Fibroblast of villous mesenchyme (primary cell): ENCODE results near the gene CYP21A2. TPM values are rescaled to one million over a fixed set of nuclear protein-coding genes. Genes with fewer than 3 reads are reported as not detected.
"Not testable (repeated sequence)": the region's sequence is repeated elsewhere in the genome, so short reads cannot be mapped to it uniquely, and the experiment has no call there.

Experiments used
- DNase-seq: peaks from one replicate; pipeline ENCODE4 v3.0.0-alpha.2; 2010; ENCODE audit warnings: low read depth
- H3K4me3 ChIP-seq: 2 replicates; pipeline ENCODE4 v1.5.1; 2011; ENCODE audit warnings: low read depth, mild to moderate bottlenecking, low read length
- total RNA-seq: library from RNA; depleted of rRNA; stranded (reverse); fragments of >200 nt; gene quantifications from 2 replicates; pipeline ENCODE4 v1.2.3, GENCODE V29; 2012

CYP21A2 gene
- total RNA-seq, 1 donor = under 0.01 TPM

DNA sequence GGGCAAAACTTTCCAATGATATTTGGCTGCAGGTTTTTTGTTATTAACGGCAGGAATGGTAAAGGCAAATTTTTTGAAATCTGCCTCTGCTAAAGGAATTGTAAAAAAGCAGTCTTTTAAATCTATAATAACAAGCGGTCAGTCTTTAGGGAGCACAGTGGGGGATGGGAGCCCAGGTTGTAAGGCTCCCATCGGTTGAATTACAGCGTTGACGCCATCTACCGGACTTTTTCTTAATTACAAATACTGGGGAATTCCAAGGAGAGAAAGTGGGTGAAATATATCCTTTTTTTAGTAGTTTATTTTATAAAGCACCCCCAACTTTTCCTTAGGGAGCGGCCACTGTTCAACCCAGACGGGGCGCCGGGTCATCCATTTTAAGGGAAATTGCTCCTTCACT lies 16.1 kb upstream of the CYP21A2 start:
- DNase-seq, H3K4me3 ChIP-seq: not testable (repeated sequence)

- H3K4me3 ChIP-seq = not testable (repeated sequence)
Measured at GRCh38 chr6:32028631-32029030, 9.6 kb upstream of the CYP21A2 start.

DNA sequence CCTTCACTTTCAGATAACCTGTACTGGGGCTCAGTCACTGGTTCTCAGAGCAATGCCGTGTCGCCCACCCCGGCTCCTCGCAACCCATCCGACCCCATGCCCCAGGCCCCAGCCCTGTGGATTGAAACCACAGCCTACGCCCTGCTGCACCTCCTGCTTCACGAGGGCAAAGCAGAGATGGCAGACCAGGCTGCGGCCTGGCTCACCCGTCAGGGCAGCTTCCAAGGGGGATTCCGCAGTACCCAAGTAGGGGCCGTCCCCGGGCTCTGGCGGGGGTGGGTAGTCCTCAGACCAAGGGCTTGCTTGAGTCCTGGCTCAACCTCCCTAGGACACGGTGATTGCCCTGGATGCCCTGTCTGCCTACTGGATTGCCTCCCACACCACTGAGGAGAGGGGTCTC lies 8.7 kb upstream of the CYP21A2 start:
- not testable (repeated sequence) for DNase-seq, H3K4me3 ChIP-seq

More at GRCh38 chr6:32028631-32029030, 9.6 kb upstream of the CYP21A2 start:
- not testable (repeated sequence) for DNase-seq

DNA sequence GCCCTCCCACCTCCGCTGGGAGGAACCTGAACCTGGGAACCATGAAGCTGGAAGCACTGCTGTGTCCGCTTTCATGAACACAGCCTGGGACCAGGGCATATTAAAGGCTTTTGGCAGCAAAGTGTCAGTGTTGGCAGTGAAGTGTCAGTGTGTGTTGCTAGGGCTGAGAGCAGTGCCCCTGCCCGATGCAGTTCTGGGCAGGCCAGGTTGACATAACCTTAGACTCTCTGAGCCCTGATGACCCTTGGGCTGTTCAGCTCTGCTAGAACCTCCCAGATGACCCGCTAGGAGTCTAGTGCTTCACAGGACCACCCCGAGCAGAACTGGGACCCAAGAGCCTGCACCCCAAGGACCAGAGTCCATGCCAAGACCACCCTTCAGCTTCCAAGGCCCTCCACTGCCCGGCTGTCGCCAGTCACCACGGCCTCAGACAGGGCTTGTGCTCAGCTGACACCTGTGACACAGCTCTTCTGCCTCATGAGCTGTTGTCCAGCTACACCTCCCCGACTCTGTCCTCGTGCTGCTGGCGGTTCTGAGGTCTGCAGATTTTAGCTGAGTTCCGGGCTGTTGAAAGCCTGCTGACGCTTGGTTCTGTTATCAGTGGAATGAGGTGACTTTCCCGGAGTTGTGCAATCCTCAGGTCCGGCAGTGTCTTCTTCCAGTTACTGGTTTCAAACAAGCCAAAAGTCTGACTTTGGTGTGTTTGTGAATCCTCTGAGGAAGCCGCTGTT lies 2.8 kb upstream of the CYP21A2 start:
- DNase-seq, H3K4me3 ChIP-seq: not testable (repeated sequence)

- DNase-seq, H3K4me3 ChIP-seq: not testable (repeated sequence)
Measured at GRCh38 chr6:32037136-32037535, 1.1 kb upstream of the CYP21A2 start.

DNA sequence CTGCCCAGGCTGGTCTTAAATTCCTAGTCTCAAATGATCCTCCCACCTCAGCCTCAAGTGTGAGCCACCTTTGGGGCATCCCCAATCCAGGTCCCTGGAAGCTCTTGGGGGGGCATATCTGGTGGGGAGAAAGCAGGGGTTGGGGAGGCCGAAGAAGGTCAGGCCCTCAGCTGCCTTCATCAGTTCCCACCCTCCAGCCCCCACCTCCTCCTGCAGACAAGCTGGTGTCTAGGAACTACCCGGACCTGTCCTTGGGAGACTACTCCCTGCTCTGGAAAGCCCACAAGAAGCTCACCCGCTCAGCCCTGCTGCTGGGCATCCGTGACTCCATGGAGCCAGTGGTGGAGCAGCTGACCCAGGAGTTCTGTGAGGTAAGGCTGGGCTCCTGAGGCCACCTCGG lies 663 bp downstream of the CYP21A2 start:
- not testable (repeated sequence) for H3K4me3 ChIP-seq, DNase-seq

DNA sequence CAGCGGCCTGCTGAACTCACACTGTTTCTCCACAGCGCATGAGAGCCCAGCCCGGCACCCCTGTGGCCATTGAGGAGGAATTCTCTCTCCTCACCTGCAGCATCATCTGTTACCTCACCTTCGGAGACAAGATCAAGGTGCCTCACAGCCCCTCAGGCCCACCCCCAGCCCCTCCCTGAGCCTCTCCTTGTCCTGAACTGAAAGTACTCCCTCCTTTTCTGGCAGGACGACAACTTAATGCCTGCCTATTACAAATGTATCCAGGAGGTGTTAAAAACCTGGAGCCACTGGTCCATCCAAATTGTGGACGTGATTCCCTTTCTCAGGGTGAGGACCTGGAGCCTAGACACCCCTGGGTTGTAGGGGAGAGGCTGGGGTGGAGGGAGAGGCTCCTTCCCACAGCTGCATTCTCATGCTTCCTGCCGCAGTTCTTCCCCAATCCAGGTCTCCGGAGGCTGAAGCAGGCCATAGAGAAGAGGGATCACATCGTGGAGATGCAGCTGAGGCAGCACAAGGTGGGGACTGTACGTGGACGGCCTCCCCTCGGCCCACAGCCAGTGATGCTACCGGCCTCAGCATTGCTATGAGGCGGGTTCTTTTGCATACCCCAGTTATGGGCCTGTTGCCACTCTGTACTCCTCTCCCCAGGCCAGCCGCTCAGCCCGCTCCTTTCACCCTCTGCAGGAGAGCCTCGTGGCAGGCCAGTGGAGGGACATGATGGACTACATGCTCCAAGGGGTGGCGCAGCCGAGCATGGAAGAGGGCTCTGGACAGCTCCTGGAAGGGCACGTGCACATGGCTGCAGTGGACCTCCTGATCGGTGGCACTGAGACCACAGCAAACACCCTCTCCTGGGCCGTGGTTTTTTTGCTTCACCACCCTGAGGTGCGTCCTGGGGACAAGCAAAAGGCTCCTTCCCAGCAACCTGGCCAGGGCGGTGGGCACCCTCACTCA lies 1.4 kb downstream of the CYP21A2 start:
- DNase-seq = not testable (repeated sequence)

GRCh38 chr6:32040299-32041049 lies 2.3 kb downstream of the CYP21A2 start:
- H3K4me3 ChIP-seq, DNase-seq: not testable (repeated sequence)

More for the DNA sequence above, 1.4 kb downstream of the CYP21A2 start:
- not testable (repeated sequence) for H3K4me3 ChIP-seq

- not testable (repeated sequence) for DNase-seq, H3K4me3 ChIP-seq
Measured at GRCh38 chr6:32041050-32041321, 2.8 kb downstream of the CYP21A2 start.

- DNase-seq, H3K4me3 ChIP-seq: not testable (repeated sequence)
Measured at GRCh38 chr6:32041385-32041784, 3.2 kb downstream of the CYP21A2 start.

DNA sequence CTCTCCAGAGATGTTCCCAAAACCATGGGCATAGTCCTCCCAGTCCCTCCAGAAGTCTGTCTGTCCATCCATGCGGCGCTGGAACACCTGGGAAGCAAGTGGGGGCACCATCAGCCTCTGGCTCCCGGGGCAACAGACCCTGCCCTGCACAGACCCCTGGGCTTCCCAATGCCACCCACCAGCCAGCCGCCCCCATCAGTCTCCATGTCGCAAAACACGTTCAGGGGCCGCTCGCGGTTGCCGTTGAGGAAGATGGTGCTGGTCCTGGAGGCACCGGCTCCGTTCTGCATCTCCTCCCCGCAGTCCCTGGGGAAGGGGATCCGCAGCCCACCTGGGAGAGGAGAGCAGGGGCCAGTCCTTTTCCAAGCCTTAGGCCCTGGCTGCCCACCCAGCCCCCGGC lies 4.1 kb downstream of the CYP21A2 start:
- not testable (repeated sequence) for DNase-seq, H3K4me3 ChIP-seq

DNA sequence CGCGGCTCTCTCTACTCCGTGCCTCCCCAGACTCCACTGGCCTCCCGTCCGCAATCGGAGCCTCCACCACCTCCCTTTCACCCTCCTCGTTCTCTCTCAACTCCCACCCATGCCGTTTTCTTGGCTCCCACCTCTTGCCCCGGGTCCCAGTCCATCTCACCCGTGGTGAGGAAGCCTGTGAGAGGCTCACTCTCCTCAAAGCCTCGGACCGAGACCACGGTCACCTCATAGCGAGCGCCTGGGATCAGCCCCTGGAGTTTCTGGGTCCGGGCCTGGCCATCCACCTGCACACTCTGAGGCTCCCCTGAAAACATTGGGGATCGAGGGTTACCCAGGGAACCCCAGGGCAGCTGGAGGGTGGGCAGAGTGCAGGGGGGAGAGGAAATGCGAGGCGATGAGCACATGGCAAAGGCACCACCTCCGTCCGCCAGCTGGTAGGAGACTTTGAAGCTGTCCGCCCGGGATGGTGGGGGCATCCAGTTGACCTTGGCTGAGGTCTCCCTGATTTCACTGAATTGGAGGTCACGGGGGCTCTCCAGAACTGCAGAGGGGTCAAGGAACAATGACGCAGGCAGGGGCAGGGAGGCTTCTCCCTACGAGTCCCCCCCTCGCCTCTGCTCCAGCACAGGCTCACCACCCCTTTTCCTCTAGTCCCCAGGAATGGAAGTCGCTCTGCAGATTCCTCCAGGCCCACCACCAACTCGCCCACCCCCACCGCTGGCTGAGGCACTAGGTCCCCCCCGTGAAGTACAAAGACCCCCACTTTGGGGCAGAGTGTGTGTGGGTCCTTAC lies 5.6 kb downstream of the CYP21A2 start:
- not testable (repeated sequence) for H3K4me3 ChIP-seq, DNase-seq

DNA sequence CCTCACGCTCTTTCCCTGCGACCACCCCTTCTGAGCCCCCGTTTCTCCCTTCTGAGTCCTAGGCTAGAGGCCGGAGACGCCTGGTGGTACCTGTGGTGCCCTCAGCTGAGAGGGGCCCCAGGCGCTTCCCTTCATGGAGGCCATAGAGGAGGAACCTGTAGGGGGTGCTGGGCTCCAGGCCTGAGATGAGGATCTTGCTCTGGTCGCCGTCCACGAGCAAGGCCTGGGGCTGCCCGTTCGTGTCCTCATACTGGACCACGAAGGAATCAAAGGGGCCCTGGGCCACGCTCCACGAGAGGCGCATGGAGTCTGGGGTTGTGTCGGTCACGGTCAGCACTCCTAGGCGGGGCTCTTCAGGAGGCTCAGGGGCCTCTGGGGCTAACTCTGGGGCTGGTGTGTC lies 6.7 kb downstream of the CYP21A2 start:
- DNase-seq = not testable (repeated sequence)

More for the DNA sequence above, 6.7 kb downstream of the CYP21A2 start:
- H3K4me3 ChIP-seq = not testable (repeated sequence)
